HG02678 (cell line): ENCODE results near the gene ILDR2.

Source experiments
- ATAC-seq: cut with Tn5 transposase; IDR thresholded peaks from one replicate; pipeline ENCODE4 v1.9.1; 2021; ENCODE audit warnings: mild to moderate bottlenecking, moderate library complexity; ENCODE audit not compliant: unreplicated experiment

The ILDR2 gene

DNA sequence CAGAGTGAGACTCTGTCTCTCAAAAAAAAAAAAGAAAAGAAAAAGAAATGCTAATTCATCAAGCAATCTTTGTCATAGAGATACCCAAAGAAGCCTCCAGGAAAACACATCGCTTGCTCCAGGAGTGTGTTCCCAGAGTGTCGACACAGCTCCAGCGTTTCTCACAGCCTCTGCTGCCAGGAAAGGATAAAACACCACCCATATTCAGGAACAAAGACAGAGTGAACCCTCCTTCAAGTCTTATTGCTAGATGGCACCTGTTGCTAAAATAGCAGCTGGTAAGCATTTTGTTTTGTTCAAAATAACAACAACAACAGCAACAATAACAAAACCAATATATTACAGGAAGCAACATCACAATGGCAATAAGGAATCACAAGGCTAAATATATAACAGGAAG lies 3.1 kb downstream of the ILDR2 start:
- ATAC-seq: no peak

GRCh38 chr1:166971252-166971651 lies 4.1 kb downstream of the ILDR2 start:
- ATAC-seq: no peak

DNA sequence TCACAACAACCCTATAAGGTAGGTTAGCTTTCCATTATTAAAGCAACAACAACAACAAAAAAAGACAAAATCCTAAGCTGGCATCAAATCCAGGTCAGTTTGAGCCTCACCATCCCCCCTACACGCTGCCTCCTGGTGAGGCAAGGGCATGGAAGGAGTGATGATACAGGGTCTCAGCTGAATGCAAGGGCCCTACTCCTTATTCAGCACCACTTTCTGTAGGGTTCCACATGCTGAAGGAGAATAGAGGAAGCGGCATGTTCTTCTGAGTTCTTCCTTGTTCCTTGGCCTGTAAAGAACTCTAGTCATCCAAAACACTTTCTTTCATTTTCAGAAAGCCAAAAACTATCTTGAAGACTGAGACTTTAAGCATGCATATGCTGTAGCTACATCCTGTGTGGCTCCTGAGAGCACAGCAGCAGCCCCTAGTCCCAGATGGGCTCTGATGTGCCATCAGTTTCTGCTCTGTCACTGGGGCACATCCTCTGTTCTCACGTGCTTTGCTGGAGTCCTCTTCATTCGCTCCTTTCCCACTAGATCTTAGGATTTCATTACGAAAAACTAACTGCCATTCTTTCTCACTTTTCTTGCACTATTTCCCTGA lies 6.2 kb downstream of the ILDR2 start:
- ATAC-seq: peak; percentile 80

GRCh38 chr1:166960858-166961474 lies 14.4 kb downstream of the ILDR2 start:
- no peak for ATAC-seq

- no peak for ATAC-seq
Observed at GRCh38 chr1:166956872-166957271, 18.5 kb downstream of the ILDR2 start.

- ATAC-seq: no peak
Observed at GRCh38 chr1:166956057-166956850, 19.1 kb downstream of the ILDR2 start.

GRCh38 chr1:166953491-166953890 lies 21.8 kb downstream of the ILDR2 start:
- ATAC-seq: no peak

GRCh38 chr1:166952002-166952746 lies 23.2 kb downstream of the ILDR2 start:
- no peak for ATAC-seq

- no peak for ATAC-seq
Observed at GRCh38 chr1:166951050-166951449, 24.3 kb downstream of the ILDR2 start.

- ATAC-seq: no peak
Observed at GRCh38 chr1:166950156-166950555, 25.2 kb downstream of the ILDR2 start.

DNA sequence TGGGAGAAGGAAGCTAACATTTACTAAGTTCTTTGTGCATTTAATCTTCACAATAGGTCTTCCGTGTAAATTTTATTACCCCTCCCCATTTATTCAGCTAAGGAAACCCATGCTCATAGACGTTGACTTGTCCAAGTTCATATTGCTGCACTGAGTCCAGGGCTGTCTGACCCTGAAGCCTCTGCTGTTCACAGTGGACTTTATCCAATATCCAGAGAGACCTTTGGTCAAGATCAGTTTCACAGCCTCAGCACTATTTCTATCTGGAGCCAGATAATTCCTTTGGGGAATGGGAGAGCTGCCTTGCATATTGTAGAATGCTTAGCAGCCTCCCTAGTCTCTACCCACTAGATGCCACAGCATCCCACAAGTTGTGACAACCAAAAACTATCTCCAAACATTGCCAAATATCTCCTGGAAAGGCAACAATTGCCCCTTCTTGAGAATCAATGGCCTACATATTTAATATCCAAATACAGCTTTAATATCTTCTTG lies 26.4 kb downstream of the ILDR2 start:
- no peak for ATAC-seq

- no peak for ATAC-seq
Observed at GRCh38 chr1:166947398-166948043, 27.8 kb downstream of the ILDR2 start.

DNA sequence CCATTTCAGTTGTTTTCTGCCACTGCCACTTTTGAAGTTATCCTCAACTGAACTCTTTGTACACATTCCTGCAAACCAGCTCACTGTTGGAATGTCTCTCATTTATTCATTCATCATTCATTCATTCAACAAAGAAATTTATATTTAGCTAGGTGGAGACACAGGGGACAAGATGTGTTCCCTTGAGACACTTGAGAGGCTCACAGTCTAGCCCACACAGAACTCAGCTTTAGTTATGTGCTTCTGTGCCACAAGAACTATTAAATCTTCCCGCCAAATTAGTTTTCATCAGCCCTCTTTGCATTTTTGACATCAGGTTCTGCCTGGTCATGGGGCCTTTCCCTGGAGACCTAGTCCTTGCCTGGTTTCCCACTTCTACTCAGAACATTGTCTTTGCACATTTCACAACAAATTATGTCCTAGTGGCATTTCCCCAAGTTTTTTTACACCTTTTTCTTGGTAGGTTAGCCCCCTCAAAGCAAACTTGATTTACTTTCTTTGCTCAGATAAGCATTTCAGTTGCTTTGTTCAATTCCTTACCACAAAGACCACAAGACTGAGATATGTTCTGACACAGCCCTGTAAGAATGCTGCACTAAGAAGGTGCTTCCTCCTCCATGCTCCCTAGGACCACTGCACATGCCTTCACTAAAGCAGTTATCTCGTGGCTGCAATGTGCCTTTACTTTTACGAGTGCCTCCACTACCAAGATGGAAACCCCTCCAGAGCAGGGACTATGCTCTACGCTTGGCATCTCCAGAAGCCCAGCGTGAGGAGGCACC lies 31.0 kb downstream of the ILDR2 start:
- no peak for ATAC-seq

DNA sequence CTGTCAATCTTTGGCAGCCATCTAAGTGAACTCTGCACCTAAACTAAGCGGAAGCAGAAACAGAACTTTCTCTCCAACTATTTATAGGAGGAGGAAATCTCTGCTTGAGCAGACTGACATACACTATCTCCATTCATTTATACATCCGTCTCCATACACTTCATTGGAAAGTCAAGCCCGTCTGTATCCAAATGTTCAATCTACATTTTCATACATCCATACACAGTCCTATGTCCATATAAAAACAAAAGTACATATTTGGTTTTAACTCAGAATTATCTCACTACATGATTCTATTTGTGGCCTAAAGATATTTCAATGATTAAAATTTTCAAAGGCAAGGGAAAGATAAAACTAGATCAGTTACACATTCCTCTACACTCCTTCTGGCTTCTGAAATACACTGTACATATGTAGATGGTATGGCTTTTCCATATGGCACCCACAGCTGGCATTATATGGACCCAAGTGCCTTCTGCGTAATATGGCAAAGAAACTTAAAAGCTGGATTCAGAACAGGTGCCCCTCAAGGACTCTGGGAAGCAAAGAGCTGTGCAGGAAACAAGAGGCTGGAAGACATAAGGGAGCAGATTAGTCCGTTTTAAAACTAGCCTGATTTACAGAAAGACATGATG lies 35.5 kb downstream of the ILDR2 start:
- ATAC-seq: no peak

- no peak for ATAC-seq
Observed at GRCh38 chr1:166937962-166938361, 37.4 kb downstream of the ILDR2 start.

DNA sequence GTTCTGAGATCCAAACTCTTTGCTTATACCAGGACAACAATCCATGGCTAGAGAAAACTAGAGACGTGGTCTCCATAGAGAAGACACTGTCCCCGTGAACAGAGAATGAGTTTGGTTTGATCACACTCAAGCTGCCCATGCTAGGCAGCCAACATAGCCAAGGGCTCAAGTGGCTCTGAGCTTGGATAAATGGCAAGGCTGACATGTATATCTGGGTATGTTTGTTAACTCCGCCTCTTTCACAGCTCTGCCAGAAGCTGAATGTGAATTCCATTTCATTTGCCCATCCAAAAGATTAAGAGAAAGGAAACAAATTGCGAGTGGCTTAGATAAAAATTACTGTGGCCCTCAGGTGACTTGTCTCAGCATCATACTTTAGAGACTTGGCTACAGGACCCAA lies 38.0 kb downstream of the ILDR2 start:
- no peak for ATAC-seq

DNA sequence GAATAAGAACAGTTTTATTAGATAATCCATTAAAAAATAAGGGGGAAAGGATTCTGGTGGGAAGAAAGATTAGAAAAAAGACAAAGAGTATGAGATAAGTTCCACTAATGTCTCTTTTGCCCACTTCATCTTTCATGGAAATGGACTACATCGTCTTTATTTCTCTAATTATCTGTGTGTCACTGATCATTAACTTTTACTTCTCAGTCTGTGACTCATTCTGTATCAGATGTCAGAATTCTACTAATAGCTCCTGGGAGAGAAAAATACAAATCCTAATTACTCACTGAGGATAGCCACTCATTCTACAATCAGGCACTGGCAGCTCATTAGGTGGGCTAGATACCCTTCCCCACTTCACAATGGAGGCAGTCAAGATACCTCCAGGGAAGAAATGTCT lies 41.7 kb downstream of the ILDR2 start:
- no peak for ATAC-seq

- ATAC-seq: no peak
Observed at GRCh38 chr1:166933140-166933539, 42.2 kb downstream of the ILDR2 start.

DNA sequence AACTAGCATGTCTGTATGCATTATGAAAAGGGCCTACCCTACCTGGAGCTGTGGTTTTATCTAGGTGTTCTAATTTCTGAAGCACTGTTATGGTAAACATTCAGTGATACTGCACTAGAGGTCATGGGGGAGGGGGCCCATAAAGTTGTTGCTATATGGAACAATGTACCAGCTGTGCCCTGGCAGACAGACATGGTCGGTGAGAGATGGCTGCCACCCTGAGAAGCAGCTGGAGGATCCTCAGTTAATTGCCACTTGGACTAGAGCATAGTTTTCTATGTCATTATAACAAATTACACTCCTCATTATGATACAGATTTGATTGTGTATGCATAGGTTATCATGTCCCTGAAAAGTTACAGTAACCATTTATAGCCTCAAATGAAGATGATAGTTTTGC lies 45.4 kb downstream of the ILDR2 start:
- ATAC-seq: no peak

GRCh38 chr1:166927701-166928100 lies 47.6 kb downstream of the ILDR2 start:
- ATAC-seq: no peak
